HFFc6 (cell line): ENCODE data around the gene TIMP1. TPM values are rescaled to one million over a fixed set of nuclear protein-coding genes. Genes with fewer than 3 reads are reported as not detected.

Source experiments
- DNase-seq: peaks from one replicate; pipeline ENCODE4 v3.0.0-alpha.2; 2018
- H3K27ac Mint-ChIP-seq: 2 replicates; pipeline ENCODE4 v1.8.0; 2020; ENCODE audit warnings: mild to moderate bottlenecking, mixed read lengths
- H3K27me3 Mint-ChIP-seq: 2 replicates; pipeline ENCODE4 v1.8.0; 2021; ENCODE audit warnings: mild to moderate bottlenecking, moderate library complexity, mixed read lengths; ENCODE audit not compliant: insufficient read depth
- H3K36me3 Mint-ChIP-seq: 2 replicates; pipeline ENCODE4 v1.8.0; 2021; ENCODE audit warnings: low read depth, mixed read lengths
- H3K4me1 Mint-ChIP-seq: 2 replicates; pipeline ENCODE4 v1.8.0; 2020; ENCODE audit warnings: low read depth, mixed read lengths
- H3K4me3 Mint-ChIP-seq: 2 replicates; pipeline ENCODE4 v1.8.0; 2020; ENCODE audit warnings: mild to moderate bottlenecking, moderate library complexity, mixed read lengths
- H3K9me3 Mint-ChIP-seq: 2 replicates; pipeline ENCODE4 v1.8.0; 2020; ENCODE audit warnings: mild to moderate bottlenecking, mixed read lengths
- total RNA-seq, 6 experiments: library from RNA; stranded (reverse); fragmentation: NEBNext Ultra II Directional; extraction: Animal tissue kit (Norgen Biotek cat#: 25700); gene quantifications; 2 replicates in 1 of 6; 3 replicates in 5 of 6; pipeline ENCODE4 v1.2.3, GENCODE V29; 2021
- TF ChIP-seq, protein P1 (sequence below): fragments of 200-600 bp; sonication (generic); IDR thresholded peaks from 2 replicates; pipeline ENCODE4 v1.5.0; 2021; ENCODE audit warnings: antibody characterized with exemption, mild to moderate bottlenecking

TIMP1 gene
- total RNA-seq, 6 experiments from 2014 or later, result 815 to 1,568 (median 980) TPM

DNA sequence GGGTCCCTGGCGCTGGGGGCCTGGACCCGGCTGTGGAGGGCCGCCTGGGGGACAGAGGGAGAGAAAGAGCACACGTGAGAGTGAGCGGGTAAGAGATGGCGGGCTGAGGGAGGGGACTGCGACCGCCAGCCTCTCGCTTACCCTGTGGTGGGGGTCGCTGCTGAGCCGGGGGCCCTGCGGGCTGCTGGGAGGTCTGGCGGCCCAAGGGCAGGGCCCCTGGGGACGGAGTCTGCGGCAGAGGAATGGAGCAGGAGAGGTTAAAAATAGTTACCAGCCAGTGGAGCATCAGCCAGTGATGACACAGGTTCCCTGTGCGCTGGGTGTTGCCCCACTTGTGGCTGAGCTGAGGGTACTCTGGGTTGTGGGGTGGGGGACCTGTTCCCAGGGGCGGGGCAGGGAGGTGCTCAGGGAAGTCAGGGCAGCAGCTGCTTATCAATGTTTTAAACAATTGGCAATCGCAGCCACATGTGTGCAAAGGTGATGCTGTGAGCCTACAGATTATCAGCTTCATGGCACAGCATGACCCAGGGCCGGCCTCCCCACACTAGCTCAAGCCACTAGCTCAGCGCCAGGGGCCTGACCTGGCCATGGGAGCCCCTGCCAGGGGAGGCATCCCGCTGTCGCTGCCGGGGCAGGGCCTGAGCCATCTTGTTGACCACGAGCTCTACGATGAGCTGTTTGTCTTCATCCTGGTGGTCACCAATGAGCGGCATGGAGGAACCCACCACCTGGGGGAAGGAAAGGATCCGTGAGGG is 7.5 kb upstream of the TIMP1 start:
- TF ChIP-seq, protein P1, sequence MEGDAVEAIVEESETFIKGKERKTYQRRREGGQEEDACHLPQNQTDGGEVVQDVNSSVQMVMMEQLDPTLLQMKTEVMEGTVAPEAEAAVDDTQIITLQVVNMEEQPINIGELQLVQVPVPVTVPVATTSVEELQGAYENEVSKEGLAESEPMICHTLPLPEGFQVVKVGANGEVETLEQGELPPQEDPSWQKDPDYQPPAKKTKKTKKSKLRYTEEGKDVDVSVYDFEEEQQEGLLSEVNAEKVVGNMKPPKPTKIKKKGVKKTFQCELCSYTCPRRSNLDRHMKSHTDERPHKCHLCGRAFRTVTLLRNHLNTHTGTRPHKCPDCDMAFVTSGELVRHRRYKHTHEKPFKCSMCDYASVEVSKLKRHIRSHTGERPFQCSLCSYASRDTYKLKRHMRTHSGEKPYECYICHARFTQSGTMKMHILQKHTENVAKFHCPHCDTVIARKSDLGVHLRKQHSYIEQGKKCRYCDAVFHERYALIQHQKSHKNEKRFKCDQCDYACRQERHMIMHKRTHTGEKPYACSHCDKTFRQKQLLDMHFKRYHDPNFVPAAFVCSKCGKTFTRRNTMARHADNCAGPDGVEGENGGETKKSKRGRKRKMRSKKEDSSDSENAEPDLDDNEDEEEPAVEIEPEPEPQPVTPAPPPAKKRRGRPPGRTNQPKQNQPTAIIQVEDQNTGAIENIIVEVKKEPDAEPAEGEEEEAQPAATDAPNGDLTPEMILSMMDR, result no peak
- Mint-ChIP-seq H3K4me1 (peaks cover 47% of the 10 kb centered on the region), H3K9me3 (no peaks in the 10 kb centered on the region), H3K27ac (no peak overlapping the region), H3K36me3 (peaks cover 21% of the 10 kb centered on the region; the same call in 1 of the 2 replicates), H3K27me3 (no peaks in the 10 kb centered on the region; the same call in 1 of the 2 replicates), H3K4me3 (no peak overlapping the region)
- DNase-seq, result no peak

DNA sequence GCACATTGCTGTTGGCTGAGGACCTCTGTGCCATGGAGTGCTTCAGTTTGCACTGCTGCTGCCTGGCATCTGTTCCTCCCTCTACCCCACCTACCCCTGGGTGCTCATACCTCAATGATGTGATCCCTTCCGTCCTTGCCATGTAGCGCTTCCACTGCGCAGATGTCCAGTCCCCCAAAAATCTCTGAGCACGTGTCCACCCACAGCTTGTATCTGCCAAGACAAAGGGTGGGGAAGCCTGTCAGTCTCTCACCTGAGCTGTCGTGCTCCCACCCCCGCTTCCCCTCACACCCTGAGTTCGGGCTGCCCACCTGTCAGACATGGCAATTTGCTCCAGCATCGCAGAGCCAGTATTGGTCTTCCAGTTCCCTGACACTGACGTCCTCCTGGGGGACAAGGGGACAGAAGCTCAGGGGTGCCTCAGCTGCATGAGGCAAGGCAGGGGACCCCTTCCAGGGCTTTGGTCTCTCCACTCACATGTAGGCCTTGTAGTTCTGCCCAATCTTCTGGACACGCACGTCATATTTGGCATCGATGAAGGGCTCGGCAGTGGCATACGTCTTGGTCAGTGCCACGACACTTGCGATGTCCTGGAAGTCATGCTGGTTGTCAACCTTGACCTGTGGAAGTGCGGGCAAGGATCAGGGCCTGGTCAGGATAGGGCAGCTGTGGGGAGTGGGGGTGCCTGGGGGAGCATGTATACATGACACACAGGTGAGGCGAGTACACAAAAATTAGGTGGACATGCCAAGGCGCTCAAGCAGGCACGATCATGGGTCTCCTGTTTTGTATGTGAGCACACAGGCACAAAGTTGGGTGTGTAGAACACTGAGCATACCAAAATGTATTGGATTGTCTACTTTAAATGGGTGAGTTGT is 6.0 kb upstream of the TIMP1 start:
- Mint-ChIP-seq H3K27me3 (no peaks in the 10 kb centered on the region; the same call in 1 of the 2 replicates), H3K27ac (no peak overlapping the region), H3K36me3 (peaks cover 9% of the 10 kb centered on the region; the same call in 1 of the 2 replicates), H3K4me1 (peaks cover 51% of the 10 kb centered on the region), H3K4me3 (no peak overlapping the region), H3K9me3 (no peaks in the 10 kb centered on the region)
- no peak for DNase-seq
- TF ChIP-seq, protein P1, result no peak

- no peak for DNase-seq
- Mint-ChIP-seq H3K27ac (no peak overlapping the region), H3K4me1 (peaks cover 54% of the 10 kb centered on the region)
Observed at GRCh38 chrX:47577424-47577823, 4.8 kb upstream of the TIMP1 start.

GRCh38 chrX:47577901-47578300 is 4.3 kb upstream of the TIMP1 start:
- DNase-seq, result no peak
- Mint-ChIP-seq H3K27me3 (peaks cover 2% of the 10 kb centered on the region), H3K36me3 (no peaks in the 10 kb centered on the region), H3K4me3 (no peak overlapping the region), H3K9me3 (no peaks in the 10 kb centered on the region), H3K27ac (peak overlapping the region; percentile 27; the same call in 1 of the 2 replicates), H3K4me1 (peaks cover 49% of the 10 kb centered on the region)
- TF ChIP-seq, protein P1, result no peak

More at GRCh38 chrX:47577424-47577823, 4.8 kb upstream of the TIMP1 start:
- H3K9me3 Mint-ChIP-seq, result no peaks in the 10 kb centered on the region
- no peak overlapping the region for H3K4me3 Mint-ChIP-seq
- H3K36me3 Mint-ChIP-seq, result no peaks in the 10 kb centered on the region
- TF ChIP-seq, protein P1, result no peak
- H3K27me3 Mint-ChIP-seq, result peaks cover 2% of the 10 kb centered on the region

DNA sequence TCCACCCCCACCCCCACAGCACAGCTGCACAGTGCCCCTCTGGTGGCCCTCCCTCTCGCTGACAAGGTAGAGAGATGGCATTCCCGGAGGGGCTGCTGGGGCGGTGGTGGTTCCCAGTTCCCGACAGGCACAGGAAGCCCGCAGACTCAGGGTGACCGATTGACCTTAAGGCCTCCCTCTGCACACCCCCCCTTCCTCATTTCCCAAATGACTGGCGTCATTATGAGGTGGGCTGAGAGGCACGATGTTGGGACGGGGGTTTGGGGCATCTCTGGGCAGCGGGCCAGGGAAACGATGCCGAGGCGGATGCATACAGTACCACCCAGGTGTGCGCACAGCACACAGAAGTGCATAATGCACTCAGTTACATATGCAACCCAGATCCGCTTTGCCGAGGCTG is 3.5 kb upstream of the TIMP1 start:
- H3K36me3 Mint-ChIP-seq, result peaks cover 4% of the 10 kb centered on the region
- H3K9me3 Mint-ChIP-seq, result no peaks in the 10 kb centered on the region
- no peak overlapping the region for H3K4me3 Mint-ChIP-seq
- no peak for DNase-seq
- TF ChIP-seq, protein P1, result no peak
- H3K27ac Mint-ChIP-seq, result no peak overlapping the region; the same call in 1 of the 2 replicates
- H3K27me3 Mint-ChIP-seq, result peaks cover 2% of the 10 kb centered on the region; the same call in 1 of the 2 replicates
- H3K4me1 Mint-ChIP-seq, result peaks cover 46% of the 10 kb centered on the region
